ENCODE results near the gene CHCHD3.

The CHCHD3 gene

GRCh38 chr7:133061357-133061756 lies 20.5 kb downstream of the CHCHD3 start:
- Mint-ChIP-seq H3K4me1 (ENCODE audit: low read depth) (peaks cover 41% of the 10 kb centered on the region), H3K27ac (no peak overlapping the region), H3K4me3 (no peak overlapping the region), H3K36me3 (peaks cover 29% of the 10 kb centered on the region), H3K9me3 (ENCODE audit: low read depth) (no peaks in the 10 kb centered on the region), H3K27me3 (no peaks in the 10 kb centered on the region)

GRCh38 chr7:133060004-133060403 lies 21.9 kb downstream of the CHCHD3 start:
- no peaks in the 10 kb centered on the region for H3K27me3 Mint-ChIP-seq
- no peaks in the 10 kb centered on the region for H3K9me3 Mint-ChIP-seq (ENCODE audit: low read depth)
- no peak overlapping the region for H3K4me3 Mint-ChIP-seq
- H3K36me3 Mint-ChIP-seq: peaks cover 26% of the 10 kb centered on the region
- H3K4me1 Mint-ChIP-seq (ENCODE audit: low read depth): peaks cover 47% of the 10 kb centered on the region
- H3K27ac Mint-ChIP-seq: no peak overlapping the region

GRCh38 chr7:133059263-133059662 lies 22.6 kb downstream of the CHCHD3 start:
- no peak overlapping the region for H3K4me3 Mint-ChIP-seq
- H3K27me3 Mint-ChIP-seq: no peaks in the 10 kb centered on the region
- H3K36me3 Mint-ChIP-seq: peaks cover 20% of the 10 kb centered on the region
- no peaks in the 10 kb centered on the region for H3K9me3 Mint-ChIP-seq (ENCODE audit: low read depth)
- H3K27ac Mint-ChIP-seq: no peak overlapping the region
- H3K4me1 Mint-ChIP-seq (ENCODE audit: low read depth): peaks cover 46% of the 10 kb centered on the region

- H3K4me3 Mint-ChIP-seq: no peak overlapping the region
- H3K27ac Mint-ChIP-seq: no peak overlapping the region
- peaks cover 18% of the 10 kb centered on the region for H3K36me3 Mint-ChIP-seq
- no peaks in the 10 kb centered on the region for H3K27me3 Mint-ChIP-seq
- peaks cover 64% of the 10 kb centered on the region for H3K4me1 Mint-ChIP-seq (ENCODE audit: low read depth)
- H3K9me3 Mint-ChIP-seq (ENCODE audit: low read depth): no peaks in the 10 kb centered on the region
Measured at GRCh38 chr7:133056370-133057238, 25.3 kb downstream of the CHCHD3 start.

GRCh38 chr7:133054162-133054840 lies 27.6 kb downstream of the CHCHD3 start:
- Mint-ChIP-seq H3K9me3 (ENCODE audit: low read depth) (no peaks in the 10 kb centered on the region), H3K4me1 (ENCODE audit: low read depth) (peaks cover 60% of the 10 kb centered on the region), H3K36me3 (peaks cover 8% of the 10 kb centered on the region), H3K27me3 (no peaks in the 10 kb centered on the region), H3K4me3 (no peak overlapping the region), H3K27ac (no peak overlapping the region)

GRCh38 chr7:133053321-133053891 lies 28.5 kb downstream of the CHCHD3 start:
- H3K36me3 Mint-ChIP-seq: peaks cover 6% of the 10 kb centered on the region
- H3K27me3 Mint-ChIP-seq: no peaks in the 10 kb centered on the region
- no peak overlapping the region for H3K27ac Mint-ChIP-seq
- H3K4me3 Mint-ChIP-seq: no peak overlapping the region
- H3K9me3 Mint-ChIP-seq (ENCODE audit: low read depth): no peaks in the 10 kb centered on the region
- peaks cover 55% of the 10 kb centered on the region for H3K4me1 Mint-ChIP-seq (ENCODE audit: low read depth)

- peaks cover 6% of the 10 kb centered on the region for H3K36me3 Mint-ChIP-seq
- H3K9me3 Mint-ChIP-seq (ENCODE audit: low read depth): no peaks in the 10 kb centered on the region
- no peak overlapping the region for H3K27ac Mint-ChIP-seq
- H3K4me1 Mint-ChIP-seq (ENCODE audit: low read depth): peaks cover 52% of the 10 kb centered on the region
- no peaks in the 10 kb centered on the region for H3K27me3 Mint-ChIP-seq
- no peak overlapping the region for H3K4me3 Mint-ChIP-seq
Measured at GRCh38 chr7:133052826-133053225, 29.1 kb downstream of the CHCHD3 start.

- Mint-ChIP-seq H3K4me1 (ENCODE audit: low read depth) (peaks cover 50% of the 10 kb centered on the region), H3K36me3 (peaks cover 7% of the 10 kb centered on the region), H3K9me3 (ENCODE audit: low read depth) (no peaks in the 10 kb centered on the region), H3K27ac (no peak overlapping the region), H3K27me3 (no peaks in the 10 kb centered on the region), H3K4me3 (no peak overlapping the region)
Measured at GRCh38 chr7:133052401-133052756, 29.5 kb downstream of the CHCHD3 start.

- H3K9me3 Mint-ChIP-seq (ENCODE audit: low read depth): no peaks in the 10 kb centered on the region
- peaks cover 11% of the 10 kb centered on the region for H3K36me3 Mint-ChIP-seq
- H3K4me1 Mint-ChIP-seq (ENCODE audit: low read depth): peaks cover 45% of the 10 kb centered on the region
- no peak overlapping the region for H3K4me3 Mint-ChIP-seq
- H3K27me3 Mint-ChIP-seq: no peaks in the 10 kb centered on the region
- H3K27ac Mint-ChIP-seq: no peak overlapping the region
Measured at GRCh38 chr7:133051719-133052400, 30.0 kb downstream of the CHCHD3 start.

GRCh38 chr7:133051066-133051465 lies 30.8 kb downstream of the CHCHD3 start:
- Mint-ChIP-seq H3K27me3 (no peaks in the 10 kb centered on the region), H3K36me3 (peaks cover 11% of the 10 kb centered on the region), H3K4me3 (no peak overlapping the region), H3K9me3 (ENCODE audit: low read depth) (no peaks in the 10 kb centered on the region), H3K27ac (no peak overlapping the region), H3K4me1 (ENCODE audit: low read depth) (peaks cover 38% of the 10 kb centered on the region)

- no peaks in the 10 kb centered on the region for H3K9me3 Mint-ChIP-seq (ENCODE audit: low read depth)
- no peak overlapping the region for H3K4me3 Mint-ChIP-seq
- peaks cover 35% of the 10 kb centered on the region for H3K4me1 Mint-ChIP-seq (ENCODE audit: low read depth)
- no peaks in the 10 kb centered on the region for H3K27me3 Mint-ChIP-seq
- H3K36me3 Mint-ChIP-seq: peaks cover 14% of the 10 kb centered on the region
- no peak overlapping the region for H3K27ac Mint-ChIP-seq
Measured at GRCh38 chr7:133050200-133050995, 31.5 kb downstream of the CHCHD3 start.

- Mint-ChIP-seq H3K36me3 (peaks cover 11% of the 10 kb centered on the region), H3K4me3 (no peak overlapping the region), H3K27me3 (no peaks in the 10 kb centered on the region), H3K9me3 (ENCODE audit: low read depth) (no peaks in the 10 kb centered on the region), H3K4me1 (ENCODE audit: low read depth) (peaks cover 27% of the 10 kb centered on the region), H3K27ac (no peak overlapping the region)
Measured at GRCh38 chr7:133048589-133048988, 33.3 kb downstream of the CHCHD3 start.

- Mint-ChIP-seq H3K4me3 (no peak overlapping the region), H3K36me3 (peaks cover 10% of the 10 kb centered on the region), H3K27ac (no peak overlapping the region), H3K4me1 (ENCODE audit: low read depth) (peaks cover 16% of the 10 kb centered on the region), H3K9me3 (ENCODE audit: low read depth) (no peaks in the 10 kb centered on the region), H3K27me3 (no peaks in the 10 kb centered on the region)
Measured at GRCh38 chr7:133047321-133047720, 34.6 kb downstream of the CHCHD3 start.

GRCh38 chr7:133044722-133045473 lies 37.0 kb downstream of the CHCHD3 start:
- Mint-ChIP-seq H3K36me3 (peaks cover 17% of the 10 kb centered on the region), H3K9me3 (ENCODE audit: low read depth) (no peaks in the 10 kb centered on the region), H3K4me3 (no peak overlapping the region), H3K27me3 (no peaks in the 10 kb centered on the region), H3K27ac (no peak overlapping the region), H3K4me1 (ENCODE audit: low read depth) (peaks cover 10% of the 10 kb centered on the region)
